Chondrocyte (in vitro differentiated cells): ENCODE measurements around the gene HEXA. TPM values are rescaled to one million over a fixed set of nuclear protein-coding genes. Genes with fewer than 3 reads are reported as not detected.

ENCODE experiments used
- DNase-seq: peaks from one replicate; pipeline ENCODE4 v3.0.0; 2021; ENCODE audit warnings: mixed read lengths, low spot score
- H3K27ac Mint-ChIP-seq: one replicate; pipeline ENCODE4 v1.8.0; 2021; ENCODE audit warnings: mild to moderate bottlenecking, moderate library complexity, mixed read lengths; ENCODE audit not compliant: unreplicated experiment
- H3K27me3 Mint-ChIP-seq: 2 replicates; pipeline ENCODE4 v1.8.0; 2021; ENCODE audit warnings: low read depth, mixed read lengths
- H3K36me3 Mint-ChIP-seq: 2 replicates; pipeline ENCODE4 v1.8.0; 2021; ENCODE audit warnings: low read depth, mixed read lengths
- H3K4me1 Mint-ChIP-seq: 2 replicates; pipeline ENCODE4 v1.8.0; 2021; ENCODE audit warnings: low read depth, mild to moderate bottlenecking, mixed read lengths
- H3K4me3 Mint-ChIP-seq: one replicate; pipeline ENCODE4 v1.8.0; 2021; ENCODE audit warnings: mild to moderate bottlenecking, moderate library complexity, mixed read lengths; ENCODE audit not compliant: unreplicated experiment
- H3K9me3 Mint-ChIP-seq: 2 replicates; pipeline ENCODE4 v1.8.0; 2021; ENCODE audit warnings: low read depth, mixed read lengths
- total RNA-seq: library from RNA; stranded (reverse); gene quantifications from 3 replicates; pipeline ENCODE4 v1.2.1, GENCODE V29; 2021
- TF ChIP-seq, protein P1 (sequence below): fragments of 200-600 bp; sonication (generic); IDR thresholded peaks from 2 replicates; pipeline ENCODE4 v1.5.0; 2021; ENCODE audit warnings: antibody characterized with exemption, mild to moderate bottlenecking, moderate library complexity

Gene HEXA
- total RNA-seq, 1 donor from 2014 or later = 194 TPM

DNA sequence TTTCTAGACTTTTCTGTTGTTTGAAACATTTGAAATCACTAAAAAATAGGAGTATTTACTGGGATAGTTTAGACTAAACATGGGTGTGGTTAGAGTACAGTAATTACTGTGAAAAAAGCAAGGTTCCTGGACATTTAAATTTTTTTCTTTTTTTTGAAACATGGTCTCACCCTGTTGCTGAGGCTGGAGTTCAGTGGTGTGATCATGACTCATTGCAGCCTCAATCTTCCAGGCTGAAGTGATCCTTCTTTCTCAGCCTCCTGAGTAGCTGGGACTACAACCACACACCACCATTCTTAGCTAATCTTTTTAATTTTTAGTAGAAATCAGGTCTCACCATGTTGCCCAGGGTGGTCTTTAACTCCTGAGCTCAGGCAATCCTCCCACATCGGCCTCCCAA is 35.4 kb downstream of the HEXA start:
- Mint-ChIP-seq H3K9me3 (no peaks in the 10 kb centered on the region), H3K27me3 (no peaks in the 10 kb centered on the region), H3K36me3 (peaks cover 10% of the 10 kb centered on the region), H3K4me1 (peaks cover 23% of the 10 kb centered on the region), H3K27ac (peak overlapping the region; percentile 90), H3K4me3 (no peak overlapping the region)
- TF ChIP-seq, protein P1, sequence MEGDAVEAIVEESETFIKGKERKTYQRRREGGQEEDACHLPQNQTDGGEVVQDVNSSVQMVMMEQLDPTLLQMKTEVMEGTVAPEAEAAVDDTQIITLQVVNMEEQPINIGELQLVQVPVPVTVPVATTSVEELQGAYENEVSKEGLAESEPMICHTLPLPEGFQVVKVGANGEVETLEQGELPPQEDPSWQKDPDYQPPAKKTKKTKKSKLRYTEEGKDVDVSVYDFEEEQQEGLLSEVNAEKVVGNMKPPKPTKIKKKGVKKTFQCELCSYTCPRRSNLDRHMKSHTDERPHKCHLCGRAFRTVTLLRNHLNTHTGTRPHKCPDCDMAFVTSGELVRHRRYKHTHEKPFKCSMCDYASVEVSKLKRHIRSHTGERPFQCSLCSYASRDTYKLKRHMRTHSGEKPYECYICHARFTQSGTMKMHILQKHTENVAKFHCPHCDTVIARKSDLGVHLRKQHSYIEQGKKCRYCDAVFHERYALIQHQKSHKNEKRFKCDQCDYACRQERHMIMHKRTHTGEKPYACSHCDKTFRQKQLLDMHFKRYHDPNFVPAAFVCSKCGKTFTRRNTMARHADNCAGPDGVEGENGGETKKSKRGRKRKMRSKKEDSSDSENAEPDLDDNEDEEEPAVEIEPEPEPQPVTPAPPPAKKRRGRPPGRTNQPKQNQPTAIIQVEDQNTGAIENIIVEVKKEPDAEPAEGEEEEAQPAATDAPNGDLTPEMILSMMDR = no peak
- no peak for DNase-seq

DNA sequence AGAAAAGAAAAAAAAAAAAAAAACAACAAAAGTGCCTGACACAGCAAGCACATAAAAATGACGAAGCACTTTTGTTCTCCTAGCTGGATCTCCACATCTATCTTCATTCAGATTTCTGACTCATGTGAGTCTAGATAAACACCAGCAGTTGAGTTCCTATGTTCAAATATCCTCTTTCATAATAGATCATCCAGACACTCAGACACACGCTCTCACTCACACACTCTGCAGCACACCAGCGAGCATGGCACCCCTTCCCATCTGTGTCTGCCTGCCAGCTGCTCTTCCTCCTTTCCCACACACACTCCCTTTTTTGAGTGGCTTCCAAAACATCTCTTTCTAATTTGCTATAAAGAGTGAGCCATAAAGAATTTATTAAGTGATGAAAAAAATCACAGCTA is 36.0 kb downstream of the HEXA start:
- H3K36me3 Mint-ChIP-seq = peaks cover 11% of the 10 kb centered on the region
- TF ChIP-seq, protein P1 = no peak
- H3K27ac Mint-ChIP-seq = peak overlapping the region; percentile 90
- H3K4me3 Mint-ChIP-seq = no peak overlapping the region
- no peaks in the 10 kb centered on the region for H3K9me3 Mint-ChIP-seq
- no peaks in the 10 kb centered on the region for H3K27me3 Mint-ChIP-seq
- DNase-seq = no peak
- H3K4me1 Mint-ChIP-seq = peaks cover 23% of the 10 kb centered on the region

DNA sequence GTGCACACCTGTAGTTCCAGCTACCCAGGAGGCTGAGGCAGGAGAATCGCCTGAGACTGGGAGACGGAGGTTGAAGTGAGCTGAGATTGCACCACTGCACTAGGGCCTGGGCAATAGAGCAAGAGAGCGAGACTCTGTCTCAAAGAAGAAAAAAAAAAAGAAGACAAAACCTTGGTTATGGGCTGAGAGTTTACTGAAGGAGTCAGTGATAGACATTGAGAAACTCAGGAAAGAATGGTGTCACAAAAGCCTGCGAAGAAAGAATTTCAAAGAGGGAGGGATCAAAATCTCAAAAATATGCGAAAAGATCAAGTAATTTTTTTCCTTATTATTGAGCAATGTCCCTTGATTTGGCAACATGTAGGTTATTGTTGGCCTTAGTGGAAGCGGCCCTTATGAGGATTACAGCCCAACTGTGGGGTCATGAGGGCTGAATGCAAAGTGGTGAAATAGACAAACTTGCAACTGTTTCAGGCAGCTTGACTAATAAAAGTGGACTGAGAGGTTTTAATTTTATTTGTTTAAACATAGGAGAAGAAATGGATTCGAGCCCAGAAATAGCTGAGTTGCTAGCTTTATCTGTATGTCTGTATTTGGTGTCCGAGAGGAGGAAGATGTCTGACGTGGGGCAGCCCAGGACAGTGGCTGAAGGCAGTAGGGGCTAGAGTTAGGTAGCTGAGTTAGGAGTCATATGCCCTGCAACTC is 37.0 kb downstream of the HEXA start:
- Mint-ChIP-seq H3K27ac (peak overlapping the region; percentile 90), H3K9me3 (no peaks in the 10 kb centered on the region), H3K4me1 (peaks cover 23% of the 10 kb centered on the region), H3K4me3 (no peak overlapping the region), H3K36me3 (peaks cover 9% of the 10 kb centered on the region), H3K27me3 (no peaks in the 10 kb centered on the region)
- DNase-seq = no peak
- TF ChIP-seq, protein P1 = no peak

DNA sequence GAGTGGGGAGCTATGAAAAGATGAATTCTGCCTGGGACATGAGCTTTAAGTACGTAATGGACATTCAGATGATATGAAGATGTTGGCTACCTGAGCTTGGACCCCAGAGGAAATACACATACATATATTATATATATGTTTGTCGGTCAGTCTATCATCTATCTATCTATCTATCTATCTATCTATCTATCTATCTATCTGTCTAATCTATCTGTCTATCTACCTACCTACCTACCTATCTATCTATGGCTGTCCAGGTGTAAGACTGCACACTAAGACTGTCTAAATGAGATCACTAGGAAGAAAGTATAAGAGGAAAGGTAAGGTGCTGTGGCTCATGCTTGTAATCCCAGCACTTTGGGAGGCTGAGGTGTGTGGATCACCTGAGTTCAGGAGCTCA is 37.7 kb downstream of the HEXA start:
- DNase-seq = no peak
- Mint-ChIP-seq H3K4me3 (no peak overlapping the region), H3K36me3 (peaks cover 9% of the 10 kb centered on the region), H3K27ac (no peak overlapping the region), H3K9me3 (no peaks in the 10 kb centered on the region), H3K27me3 (no peaks in the 10 kb centered on the region), H3K4me1 (peaks cover 23% of the 10 kb centered on the region)
- TF ChIP-seq, protein P1 = no peak

DNA sequence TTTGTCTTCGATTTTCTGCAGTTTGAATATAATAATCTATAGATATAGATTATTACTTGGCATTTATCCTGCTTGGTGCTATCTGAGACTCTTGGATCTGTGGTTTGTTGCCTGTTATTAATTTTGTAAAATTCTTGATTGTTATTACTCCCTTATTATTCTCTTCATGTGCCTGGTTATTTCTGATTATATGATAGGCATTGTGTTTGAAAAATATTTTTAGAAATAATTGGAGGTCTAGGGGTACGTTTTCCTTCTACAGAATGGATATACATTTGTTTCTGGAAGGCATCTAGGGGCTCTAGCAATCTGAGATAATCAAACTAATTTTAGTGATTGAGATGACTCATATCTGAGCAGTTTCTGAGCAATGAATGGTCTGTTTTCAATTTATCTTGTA is 41.0 kb downstream of the HEXA start:
- no peak for DNase-seq
- TF ChIP-seq, protein P1 = no peak
- Mint-ChIP-seq H3K27me3 (no peaks in the 10 kb centered on the region), H3K4me1 (peaks cover 14% of the 10 kb centered on the region), H3K27ac (no peak overlapping the region), H3K4me3 (no peak overlapping the region), H3K36me3 (peaks cover 11% of the 10 kb centered on the region), H3K9me3 (no peaks in the 10 kb centered on the region)
